HG03103 (cell line): ENCODE data around the gene FAXC.
"Not testable (repeated sequence)": the region's sequence is repeated elsewhere in the genome, so short reads cannot be mapped to it uniquely, and the experiment has no call there.

Experiments
- ATAC-seq: cut with Tn5 transposase; IDR thresholded peaks from one replicate; pipeline ENCODE4 v1.9.1; 2021; ENCODE audit warnings: low read depth; ENCODE audit not compliant: unreplicated experiment

The FAXC gene

GRCh38 chr6:99344289-99344688, 5.2 kb downstream of the FAXC start:
- no peak for ATAC-seq

GRCh38 chr6:99341862-99342455, 7.5 kb downstream of the FAXC start:
- peak; percentile 59 for ATAC-seq

GRCh38 chr6:99338188-99338587, 11.3 kb downstream of the FAXC start:
- no peak for ATAC-seq

DNA sequence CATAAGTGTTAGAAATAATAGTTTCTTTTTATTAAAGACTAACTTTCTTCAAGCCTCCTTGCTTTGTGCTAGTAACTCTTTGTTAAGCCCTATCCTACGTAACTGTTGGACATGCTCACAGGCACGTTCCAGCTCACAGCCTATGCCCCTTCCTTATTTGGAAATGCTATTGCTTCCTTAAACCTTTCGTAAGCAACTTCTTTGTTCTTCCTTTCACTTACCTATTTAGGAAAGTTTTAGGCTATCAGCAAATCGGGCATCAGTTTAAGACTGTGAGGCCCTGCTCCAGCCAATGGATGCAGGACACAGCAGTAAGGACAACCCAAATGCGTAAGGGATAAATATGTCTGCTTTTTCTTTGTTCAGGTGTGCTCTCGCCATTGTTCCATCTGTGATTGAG, 14.2 kb downstream of the FAXC start:
- ATAC-seq = not testable (repeated sequence)

DNA sequence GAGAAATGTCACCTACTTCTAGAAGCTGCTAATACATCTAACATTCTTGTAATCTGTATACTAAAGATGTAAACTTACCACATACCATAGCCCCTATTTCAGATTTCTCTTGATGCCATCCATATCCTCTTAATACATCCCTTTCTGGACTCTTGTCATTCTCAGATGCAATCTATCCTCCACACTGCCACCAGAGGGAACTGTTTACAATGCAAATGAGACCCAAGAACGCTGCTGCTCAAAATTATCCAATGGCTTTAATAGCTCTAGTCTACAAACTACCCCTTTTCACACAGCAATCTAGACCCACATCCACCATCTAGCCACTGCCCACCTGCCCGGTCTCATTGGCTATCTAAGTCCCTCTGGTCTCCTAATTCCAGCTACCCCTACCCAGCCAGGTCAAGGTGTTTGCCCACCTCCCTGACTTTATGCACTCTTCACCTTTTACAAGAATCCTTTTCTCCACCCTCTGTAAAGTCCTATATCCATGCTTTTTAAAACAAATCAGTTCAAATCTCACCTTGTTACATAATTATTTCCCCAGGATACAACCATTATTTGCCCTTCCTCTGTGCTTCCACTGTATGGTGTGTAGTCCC, 14.8 kb downstream of the FAXC start:
- ATAC-seq = peak; percentile 39

DNA sequence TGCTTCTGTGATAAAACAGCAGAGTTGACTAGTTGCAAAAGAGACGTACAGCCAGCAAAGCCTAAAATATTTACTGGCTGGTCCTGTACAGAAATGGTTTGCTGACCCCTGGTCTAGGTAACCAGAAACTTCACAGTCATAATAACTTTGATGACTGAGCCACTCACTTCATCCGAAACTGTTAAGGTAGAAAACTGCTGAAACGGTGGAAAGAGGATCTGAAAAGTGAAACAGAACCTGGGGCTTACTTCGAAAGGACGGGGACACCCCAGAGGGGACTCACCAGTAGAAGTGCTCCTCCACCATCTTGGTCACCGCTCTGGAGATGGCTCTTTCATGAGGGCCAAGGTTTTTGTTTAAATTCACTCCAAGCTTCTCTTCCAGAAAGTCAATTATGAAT, 16.4 kb downstream of the FAXC start:
- ATAC-seq = peak; percentile 86

GRCh38 chr6:99331531-99331930, 17.9 kb downstream of the FAXC start:
- ATAC-seq = no peak

GRCh38 chr6:99330159-99330558, 19.3 kb downstream of the FAXC start:
- peak; percentile 57 for ATAC-seq

GRCh38 chr6:99324996-99325395, 24.5 kb downstream of the FAXC start:
- no peak for ATAC-seq

DNA sequence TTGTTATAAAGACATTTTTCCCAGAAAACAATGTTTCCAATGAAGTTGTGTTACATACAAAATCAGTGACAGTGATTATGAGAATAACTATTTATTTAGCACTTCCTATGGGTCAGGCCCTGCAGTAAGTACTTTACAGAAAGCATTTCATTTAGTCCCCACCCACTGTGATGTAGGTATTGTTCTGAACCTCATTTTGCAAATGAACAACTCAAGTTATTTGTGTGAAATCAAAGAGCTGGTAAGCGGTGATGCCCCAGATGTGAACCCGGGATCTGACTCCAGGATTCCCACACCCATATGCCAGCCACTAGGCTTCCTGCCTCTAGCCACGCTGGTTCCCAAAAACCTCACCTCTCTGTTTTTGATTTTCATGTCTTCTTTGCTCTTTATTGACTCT, 30.9 kb downstream of the FAXC start:
- ATAC-seq = no peak

GRCh38 chr6:99312354-99312753, 37.1 kb downstream of the FAXC start:
- ATAC-seq = no peak

GRCh38 chr6:99310553-99310952, 38.9 kb downstream of the FAXC start:
- no peak for ATAC-seq

DNA sequence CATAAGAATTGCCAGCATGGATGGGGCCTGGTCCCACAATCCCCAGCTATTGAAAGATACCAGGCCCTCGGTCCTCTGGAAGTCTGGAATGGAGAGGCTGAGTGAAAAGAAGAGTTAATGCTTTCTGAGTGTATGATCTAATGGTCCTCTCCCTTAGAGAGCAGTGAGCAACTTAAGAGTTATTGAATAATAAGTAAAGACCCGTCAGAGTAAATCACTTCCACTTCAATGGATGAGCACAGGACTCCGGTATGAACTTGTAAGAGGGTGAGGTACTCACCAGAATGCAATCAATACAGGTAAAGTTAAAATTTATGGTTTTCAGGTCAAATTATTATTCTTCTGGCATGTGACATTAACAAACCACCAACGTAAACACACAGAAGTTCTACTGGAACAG, 39.9 kb downstream of the FAXC start:
- ATAC-seq = no peak

DNA sequence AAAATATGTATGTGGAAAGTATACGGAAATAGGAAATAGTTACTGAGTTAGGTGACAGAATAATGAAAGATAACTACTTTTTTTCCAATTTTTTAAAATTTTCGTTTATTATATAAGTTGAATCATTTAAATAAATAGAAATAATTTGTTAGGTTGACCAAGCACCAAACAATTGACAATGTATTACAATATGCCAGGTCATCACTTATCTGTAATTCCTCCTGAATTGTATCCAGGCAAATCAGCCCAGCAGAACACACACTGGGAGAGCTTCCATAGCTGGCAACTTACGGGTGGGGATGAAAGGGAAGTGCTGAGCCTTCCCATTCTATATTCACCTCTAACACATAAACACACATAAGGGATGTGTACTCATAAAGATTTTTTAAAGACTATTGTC, 40.7 kb downstream of the FAXC start:
- ATAC-seq = no peak

GRCh38 chr6:99307295-99307907, 42.1 kb downstream of the FAXC start:
- no peak for ATAC-seq

DNA sequence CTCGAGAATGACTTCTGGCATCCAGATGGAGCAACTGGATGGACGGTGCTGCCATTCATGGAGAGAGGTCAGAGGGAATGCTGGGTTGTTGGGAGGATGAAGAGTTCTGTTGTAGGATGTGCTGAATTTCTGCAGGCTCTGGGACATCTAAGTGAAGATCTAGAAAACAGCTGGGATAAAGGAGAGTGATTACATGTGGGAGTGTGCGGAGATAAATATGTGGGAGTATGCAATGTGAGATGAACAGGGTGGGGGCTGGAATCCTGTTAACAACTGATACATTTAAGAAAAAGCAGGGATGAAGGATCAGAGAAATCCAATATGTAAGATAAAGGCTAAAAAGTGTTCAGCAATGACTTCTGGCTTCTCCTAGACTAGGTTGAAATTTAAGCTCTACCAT, 43.1 kb downstream of the FAXC start:
- no peak for ATAC-seq

- no peak for ATAC-seq
Measured at GRCh38 chr6:99305021-99305554, 44.4 kb downstream of the FAXC start.

GRCh38 chr6:99297415-99297814, 52.1 kb downstream of the FAXC start:
- ATAC-seq = no peak

- no peak for ATAC-seq
Measured at GRCh38 chr6:99297006-99297405, 52.5 kb downstream of the FAXC start.

DNA sequence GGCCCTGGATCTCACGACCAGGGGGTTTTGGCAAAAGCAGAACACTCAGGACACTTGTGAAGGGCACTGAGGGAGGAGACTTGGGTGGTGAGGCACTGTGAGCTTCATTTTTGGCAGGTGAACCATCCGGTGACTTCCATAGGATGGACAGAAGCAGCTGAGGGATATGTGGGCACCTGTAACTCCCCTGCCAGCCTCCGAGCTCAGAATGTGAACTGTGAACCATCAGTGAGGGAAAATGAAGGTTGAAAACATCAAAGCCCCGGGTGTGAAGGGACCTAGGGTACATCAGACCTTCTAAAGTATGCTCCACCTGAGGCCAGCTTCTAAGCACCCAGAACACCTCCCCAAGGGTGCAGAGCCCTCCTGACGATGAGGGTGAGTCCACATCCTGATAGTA, 53.2 kb downstream of the FAXC start:
- ATAC-seq = no peak

- no peak for ATAC-seq
Measured at GRCh38 chr6:99295276-99295675, 54.2 kb downstream of the FAXC start.

GRCh38 chr6:99294786-99295185, 54.7 kb downstream of the FAXC start:
- ATAC-seq = no peak
